Mesothelial cell of epicardium (in vitro differentiated cells): ENCODE measurements around the gene TLE3. TPM values are rescaled to one million over a fixed set of nuclear protein-coding genes. Genes with fewer than 3 reads are reported as not detected.

Experiments
- DNase-seq, 2 experiments: peaks; one replicate each; pipeline ENCODE4 v3.0.0; 2021; ENCODE audit warnings: low spot score in 2 of 2; ENCODE audit not compliant: unreplicated experiment in 2 of 2
- H3K27ac Mint-ChIP-seq: 2 replicates; pipeline ENCODE4 v1.8.0; 2021; ENCODE audit warnings: mixed read lengths
- H3K27me3 Mint-ChIP-seq: 2 replicates; pipeline ENCODE4 v1.8.0; 2021; ENCODE audit warnings: low read depth, mixed read lengths
- H3K36me3 Mint-ChIP-seq: 2 replicates; pipeline ENCODE4 v1.8.0; 2021; ENCODE audit warnings: mixed read lengths
- H3K4me1 Mint-ChIP-seq: 2 replicates; pipeline ENCODE4 v1.8.0; 2021; ENCODE audit warnings: mixed read lengths
- H3K4me3 Mint-ChIP-seq: 2 replicates; pipeline ENCODE4 v1.8.0; 2021; ENCODE audit warnings: mild to moderate bottlenecking, moderate library complexity, mixed read lengths
- H3K9me3 Mint-ChIP-seq: 2 replicates; pipeline ENCODE4 v1.8.0; 2021; ENCODE audit warnings: mixed read lengths
- CTCF ChIP-seq: fragments of 200-600 bp; sonication (generic); IDR thresholded peaks from one replicate; pipeline ENCODE4 v1.5.0; 2021; ENCODE audit warnings: antibody characterized with exemption; ENCODE audit not compliant: unreplicated experiment
- total RNA-seq: library from RNA; stranded (reverse); gene quantifications from 3 replicates; pipeline ENCODE4 v1.2.1, GENCODE V29; 2021

The TLE3 gene
- total RNA-seq, 1 donor from 2014 or later: 165 TPM

- Mint-ChIP-seq H3K9me3 (no peaks in the 10 kb centered on the region), H3K4me3 (no peak overlapping the region), H3K27me3 (peaks cover 8% of the 10 kb centered on the region), H3K36me3 (no peaks in the 10 kb centered on the region), H3K4me1 (peaks cover 44% of the 10 kb centered on the region), H3K27ac (no peak overlapping the region)
- DNase-seq: no peak
- TF ChIP-seq CTCF: no peak
Measured at GRCh38 chr15:70109978-70110377, 12.3 kb upstream of the TLE3 start.

- Mint-ChIP-seq H3K36me3 (no peaks in the 10 kb centered on the region), H3K27me3 (peaks cover 9% of the 10 kb centered on the region), H3K4me1 (peaks cover 40% of the 10 kb centered on the region), H3K27ac (no peak overlapping the region), H3K9me3 (no peaks in the 10 kb centered on the region), H3K4me3 (no peak overlapping the region)
- TF ChIP-seq CTCF: no peak
- no peak for DNase-seq
Measured at GRCh38 chr15:70109531-70109930, 11.8 kb upstream of the TLE3 start.

GRCh38 chr15:70103880-70104626 is 6.3 kb upstream of the TLE3 start:
- no peaks in the 10 kb centered on the region for H3K36me3 Mint-ChIP-seq
- H3K4me3 Mint-ChIP-seq: no peak overlapping the region
- H3K27me3 Mint-ChIP-seq: peaks cover 10% of the 10 kb centered on the region
- TF ChIP-seq CTCF: no peak
- H3K4me1 Mint-ChIP-seq: peaks cover 40% of the 10 kb centered on the region
- H3K9me3 Mint-ChIP-seq: no peaks in the 10 kb centered on the region
- no peak overlapping the region for H3K27ac Mint-ChIP-seq
- no peak for DNase-seq

GRCh38 chr15:70102827-70103226 is 5.1 kb upstream of the TLE3 start:
- Mint-ChIP-seq H3K36me3 (no peaks in the 10 kb centered on the region), H3K9me3 (no peaks in the 10 kb centered on the region), H3K27ac (no peak overlapping the region), H3K4me3 (no peak overlapping the region), H3K27me3 (peaks cover 10% of the 10 kb centered on the region), H3K4me1 (peaks cover 41% of the 10 kb centered on the region)
- TF ChIP-seq CTCF: no peak
- DNase-seq: no peak

- no peak for TF ChIP-seq CTCF
- Mint-ChIP-seq H3K9me3 (no peaks in the 10 kb centered on the region), H3K36me3 (no peaks in the 10 kb centered on the region), H3K4me3 (peak overlapping the region; percentile 46), H3K27me3 (peaks cover 8% of the 10 kb centered on the region), H3K4me1 (peaks cover 41% of the 10 kb centered on the region), H3K27ac (peak overlapping the region; percentile 100)
- DNase-seq: peak; percentile 61 to 76
Measured at GRCh38 chr15:70101459-70102113, 3.9 kb upstream of the TLE3 start.
